Mammary epithelial cell (primary cell): Measurements from ENCODE around the gene NALF2.

Source experiments
- EZH2 ChIP-seq: IDR thresholded peaks from 2 replicates; pipeline ENCODE4 v1.6.1; 2012; ENCODE audit warnings: low read length, inconsistent platforms, borderline replicate concordance
- TF ChIP-seq, protein P1 (sequence below), 2 donors: IDR thresholded peaks in 1 of 2; conservative IDR thresholded peaks in 1 of 2; 2 replicates each; pipeline ENCODE4 v1.5.1; 2011 to 2012; ENCODE audit warnings: inconsistent platforms in 2 of 2, low read length in 2 of 2, mild to moderate bottlenecking in 2 of 2, control low read depth in 1 of 2, low read depth in 1 of 2; ENCODE audit not compliant: insufficient read depth in 1 of 2; ENCODE audit errors: extremely low read depth in 1 of 2

DNA sequence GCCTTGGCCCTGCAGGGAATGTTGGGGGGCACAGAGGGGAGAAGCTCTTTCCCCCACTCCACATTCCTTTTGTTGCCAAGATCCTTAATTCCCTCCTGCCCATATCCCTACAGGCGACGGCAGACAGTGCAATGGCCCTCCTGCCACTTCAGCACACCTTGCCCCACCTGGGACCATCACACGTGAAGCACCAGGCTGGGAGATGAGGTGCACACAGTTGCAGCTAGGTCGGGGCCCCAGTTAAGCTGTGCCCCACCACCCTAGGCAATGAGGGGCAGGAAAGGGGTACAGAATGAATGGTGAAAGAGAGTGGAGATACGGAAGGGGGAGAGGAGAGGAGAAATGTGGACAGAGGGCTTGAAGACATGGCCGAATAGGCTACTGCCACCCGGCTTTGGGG lies 26.2 kb downstream of the NALF2 start:
- TF ChIP-seq, protein P1, sequence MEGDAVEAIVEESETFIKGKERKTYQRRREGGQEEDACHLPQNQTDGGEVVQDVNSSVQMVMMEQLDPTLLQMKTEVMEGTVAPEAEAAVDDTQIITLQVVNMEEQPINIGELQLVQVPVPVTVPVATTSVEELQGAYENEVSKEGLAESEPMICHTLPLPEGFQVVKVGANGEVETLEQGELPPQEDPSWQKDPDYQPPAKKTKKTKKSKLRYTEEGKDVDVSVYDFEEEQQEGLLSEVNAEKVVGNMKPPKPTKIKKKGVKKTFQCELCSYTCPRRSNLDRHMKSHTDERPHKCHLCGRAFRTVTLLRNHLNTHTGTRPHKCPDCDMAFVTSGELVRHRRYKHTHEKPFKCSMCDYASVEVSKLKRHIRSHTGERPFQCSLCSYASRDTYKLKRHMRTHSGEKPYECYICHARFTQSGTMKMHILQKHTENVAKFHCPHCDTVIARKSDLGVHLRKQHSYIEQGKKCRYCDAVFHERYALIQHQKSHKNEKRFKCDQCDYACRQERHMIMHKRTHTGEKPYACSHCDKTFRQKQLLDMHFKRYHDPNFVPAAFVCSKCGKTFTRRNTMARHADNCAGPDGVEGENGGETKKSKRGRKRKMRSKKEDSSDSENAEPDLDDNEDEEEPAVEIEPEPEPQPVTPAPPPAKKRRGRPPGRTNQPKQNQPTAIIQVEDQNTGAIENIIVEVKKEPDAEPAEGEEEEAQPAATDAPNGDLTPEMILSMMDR (conservative IDR thresholded peaks at IDR 0.05 in 1 of 2, IDR thresholded peaks at IDR 0.05 in 1 of 2; ENCODE audit: extremely low read depth in 1 of 2, insufficient read depth in 1 of 2, low read depth in 1 of 2, low read length in 2 of 2): no peak
- no peak for TF ChIP-seq EZH2
